Body of pancreas (tissue), 4 donors: ENCODE measurements around the gene NR6A1.

Source experiments
- POLR2A ChIP-seq, 3 donors: fragments of 450-650 bp; IDR thresholded peaks; one replicate each; pipeline ENCODE4 v1.6.1; 2016; ENCODE audit warnings: antibody characterized with exemption in 3 of 3, mild to moderate bottlenecking in 2 of 3
- TF ChIP-seq, protein P1 (sequence below), 7 experiments: fragments of 450-650 bp in 4 of 7; fragments of 200-600 bp in 3 of 7; sonication (generic) in 3 of 7; IDR thresholded peaks; one replicate each; pipeline ENCODE4 v1.5.1; 2016 to 2019; ENCODE audit warnings: antibody characterized with exemption in 7 of 7

- TF ChIP-seq, protein P1, sequence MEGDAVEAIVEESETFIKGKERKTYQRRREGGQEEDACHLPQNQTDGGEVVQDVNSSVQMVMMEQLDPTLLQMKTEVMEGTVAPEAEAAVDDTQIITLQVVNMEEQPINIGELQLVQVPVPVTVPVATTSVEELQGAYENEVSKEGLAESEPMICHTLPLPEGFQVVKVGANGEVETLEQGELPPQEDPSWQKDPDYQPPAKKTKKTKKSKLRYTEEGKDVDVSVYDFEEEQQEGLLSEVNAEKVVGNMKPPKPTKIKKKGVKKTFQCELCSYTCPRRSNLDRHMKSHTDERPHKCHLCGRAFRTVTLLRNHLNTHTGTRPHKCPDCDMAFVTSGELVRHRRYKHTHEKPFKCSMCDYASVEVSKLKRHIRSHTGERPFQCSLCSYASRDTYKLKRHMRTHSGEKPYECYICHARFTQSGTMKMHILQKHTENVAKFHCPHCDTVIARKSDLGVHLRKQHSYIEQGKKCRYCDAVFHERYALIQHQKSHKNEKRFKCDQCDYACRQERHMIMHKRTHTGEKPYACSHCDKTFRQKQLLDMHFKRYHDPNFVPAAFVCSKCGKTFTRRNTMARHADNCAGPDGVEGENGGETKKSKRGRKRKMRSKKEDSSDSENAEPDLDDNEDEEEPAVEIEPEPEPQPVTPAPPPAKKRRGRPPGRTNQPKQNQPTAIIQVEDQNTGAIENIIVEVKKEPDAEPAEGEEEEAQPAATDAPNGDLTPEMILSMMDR (IDR thresholded peaks at IDR 0.05), result no peak
- TF ChIP-seq POLR2A (IDR thresholded peaks at IDR 0.05), result no peak
Observed at GRCh38 chr9:124663046-124663961, 107.8 kb downstream of the NR6A1 start.
